Right lobe of liver (tissue), 4 donors: ENCODE data around the gene MUTYH.

Experiments used
- CTCF ChIP-seq, 4 donors: fragments of 200-600 bp in 3 of 4; fragments of 450-650 bp in 1 of 4; IDR thresholded peaks; one replicate each; pipeline versions ENCODE4 v1.5.1 to v1.8.0; 2016 to 2022; ENCODE audit warnings: antibody characterized with exemption in 4 of 4, mild to moderate bottlenecking in 2 of 4
- POLR2A ChIP-seq: fragments of 450-650 bp; IDR thresholded peaks from one replicate; pipeline ENCODE4 v1.6.1; 2017; ENCODE audit warnings: antibody characterized with exemption, mild to moderate bottlenecking
- donor health status: DM: no; HTN: no; CAD: no.
- donor health status: DM: no; HTN: no; CAD: no.
- donor health status: DM: no; HTN: yes; CAD: no.

DNA sequence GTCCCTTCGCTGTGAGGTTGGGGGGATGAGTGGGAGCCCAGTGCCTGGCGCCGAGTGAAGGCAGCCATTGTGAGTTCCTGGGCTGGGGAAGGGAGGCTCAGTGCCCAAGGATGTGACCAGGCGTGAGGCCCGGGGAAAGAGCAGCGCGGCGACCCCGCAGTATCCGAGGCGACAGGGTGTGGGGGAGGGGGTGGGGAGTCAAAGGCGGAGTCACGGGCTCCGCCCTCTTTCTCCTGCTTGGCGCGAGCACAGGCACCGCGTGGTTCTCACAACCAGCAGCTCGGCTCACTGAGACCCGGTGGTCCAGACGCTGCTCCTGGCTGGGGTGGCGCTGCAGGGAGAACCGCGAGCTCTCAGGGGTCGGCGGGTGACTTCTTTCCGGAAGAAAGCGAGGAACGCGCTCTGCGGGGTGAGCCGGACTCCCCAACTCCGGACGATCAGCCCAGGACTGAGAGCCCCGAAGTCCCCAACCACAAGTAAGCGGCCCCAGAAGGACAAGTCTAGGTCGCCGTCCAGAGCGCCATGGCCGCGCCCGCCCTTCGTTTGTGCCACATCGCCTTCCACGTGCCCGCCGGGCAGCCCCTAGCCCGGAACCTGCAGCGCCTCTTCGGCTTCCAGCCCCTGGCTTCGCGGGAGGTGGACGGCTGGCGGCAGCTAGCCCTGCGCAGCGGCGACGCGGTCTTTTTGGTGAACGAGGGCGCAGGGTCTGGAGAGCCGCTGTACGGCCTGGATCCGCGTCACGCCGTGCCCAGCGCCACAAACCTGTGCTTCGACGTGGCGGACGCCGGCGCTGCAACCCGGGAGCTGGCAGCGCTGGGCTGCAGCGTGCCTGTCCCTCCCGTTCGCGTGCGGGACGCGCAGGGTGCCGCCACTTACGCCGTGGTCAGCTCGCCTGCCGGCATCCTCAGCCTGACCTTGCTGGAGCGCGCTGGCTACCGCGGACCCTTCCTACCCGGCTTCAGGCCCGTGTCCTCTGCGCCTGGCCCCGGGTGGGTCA, 13.3 kb downstream of the MUTYH start, which contains the start of gene HPDL:
- no peak for TF ChIP-seq CTCF (IDR thresholded peaks at IDR 0.05)
- TF ChIP-seq POLR2A: no peak
